ENCODE data around the gene RIMS3. TPM values are rescaled to one million over a fixed set of nuclear protein-coding genes. Genes with fewer than 3 reads are reported as not detected.
A peak's percentile ranks its signal among the peaks of the same experiment; 100 is the strongest.

Gene RIMS3
- total RNA-seq, 1 donor from 2014 or later = 4.3 TPM

DNA sequence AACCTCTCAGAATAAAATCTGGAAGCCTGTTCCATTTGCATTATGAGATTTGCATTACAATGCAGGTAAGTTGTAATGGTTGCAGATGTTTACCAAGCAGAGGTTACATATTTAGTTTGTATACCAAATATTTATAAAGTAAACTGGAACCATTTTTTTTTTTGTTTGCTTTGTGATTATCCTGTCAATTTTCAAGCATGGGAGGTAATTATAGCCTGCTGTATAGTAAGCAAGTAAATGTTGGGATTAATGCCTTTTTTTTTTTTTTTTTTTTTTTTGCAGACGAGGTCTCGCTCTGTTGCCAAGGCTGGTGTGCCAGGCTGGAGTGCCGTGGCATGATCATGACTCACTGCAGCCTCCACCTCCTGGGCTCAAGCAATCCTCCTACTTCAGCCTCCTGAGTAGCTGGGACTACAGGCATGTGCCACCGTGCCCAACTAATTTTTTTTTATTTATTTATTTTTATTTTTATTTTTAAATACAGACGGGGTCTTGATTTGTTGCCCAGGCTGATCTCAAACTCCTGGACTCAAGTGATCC is 47.0 kb upstream of the RIMS3 start:
- no peaks in the 10 kb centered on the region for H3K9me3 Mint-ChIP-seq (ENCODE audit: unreplicated experiment)

GRCh38 chr1:40711465-40712404 is 46.3 kb upstream of the RIMS3 start:
- FAIRE-seq (peak; percentile 41), DNase-seq (ENCODE audit: low read depth) (peak; percentile 85)
- Histone ChIP-seq H3K4me3 (ENCODE audit: insufficient read depth, low read depth, low read length) (peak overlapping the region; percentile 85), H3K9ac (ENCODE audit: low read length) (peak overlapping the region; percentile 84), H3K4me1 (ENCODE audit: insufficient read depth, low read length) (peaks cover 17% of the 10 kb centered on the region), H3K9me3 (ENCODE audit: insufficient read depth, low read depth, low read length) (no peaks in the 10 kb centered on the region), H3K27me3 (ENCODE audit: insufficient read depth, low read length) (no peaks in the 10 kb centered on the region), H3K4me2 (ENCODE audit: low read length) (peak overlapping the region; percentile 88), H3K27ac (ENCODE audit: low read depth, low read length) (peak overlapping the region; percentile 85), H3K36me3 (ENCODE audit: insufficient read depth, low read length) (no peaks in the 10 kb centered on the region), H4K20me1 (ENCODE audit: insufficient read depth, low read length) (peaks cover 3% of the 10 kb centered on the region), H2AFZ (ENCODE audit: low read depth, low read length) (no peak overlapping the region), H3K79me2 (ENCODE audit: insufficient read depth, low read length) (peaks cover 92% of the 10 kb centered on the region)
- Mint-ChIP-seq H3K4me1 (ENCODE audit: low read depth, unreplicated experiment) (peaks cover 32% of the 10 kb centered on the region), H3K4me3 (ENCODE audit: unreplicated experiment) (peak overlapping the region; percentile 93), H3K27ac (ENCODE audit: unreplicated experiment) (peak overlapping the region; percentile 96), H3K36me3 (ENCODE audit: low read depth, unreplicated experiment) (peaks cover 6% of the 10 kb centered on the region), H3K9me3 (ENCODE audit: unreplicated experiment) (no peaks in the 10 kb centered on the region), H3K27me3 (ENCODE audit: low read depth, unreplicated experiment) (no peaks in the 10 kb centered on the region)
- TF ChIP-seq EZH2 (IDR thresholded peaks at IDR 0.05; ENCODE audit: insufficient read depth, low read length) = no peak
- TF ChIP-seq, protein P1, sequence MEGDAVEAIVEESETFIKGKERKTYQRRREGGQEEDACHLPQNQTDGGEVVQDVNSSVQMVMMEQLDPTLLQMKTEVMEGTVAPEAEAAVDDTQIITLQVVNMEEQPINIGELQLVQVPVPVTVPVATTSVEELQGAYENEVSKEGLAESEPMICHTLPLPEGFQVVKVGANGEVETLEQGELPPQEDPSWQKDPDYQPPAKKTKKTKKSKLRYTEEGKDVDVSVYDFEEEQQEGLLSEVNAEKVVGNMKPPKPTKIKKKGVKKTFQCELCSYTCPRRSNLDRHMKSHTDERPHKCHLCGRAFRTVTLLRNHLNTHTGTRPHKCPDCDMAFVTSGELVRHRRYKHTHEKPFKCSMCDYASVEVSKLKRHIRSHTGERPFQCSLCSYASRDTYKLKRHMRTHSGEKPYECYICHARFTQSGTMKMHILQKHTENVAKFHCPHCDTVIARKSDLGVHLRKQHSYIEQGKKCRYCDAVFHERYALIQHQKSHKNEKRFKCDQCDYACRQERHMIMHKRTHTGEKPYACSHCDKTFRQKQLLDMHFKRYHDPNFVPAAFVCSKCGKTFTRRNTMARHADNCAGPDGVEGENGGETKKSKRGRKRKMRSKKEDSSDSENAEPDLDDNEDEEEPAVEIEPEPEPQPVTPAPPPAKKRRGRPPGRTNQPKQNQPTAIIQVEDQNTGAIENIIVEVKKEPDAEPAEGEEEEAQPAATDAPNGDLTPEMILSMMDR (IDR thresholded peaks at IDR 0.05; ENCODE audit: insufficient read depth, low read depth, low read length) = no peak

More for the DNA sequence above, 47.0 kb upstream of the RIMS3 start:
- Mint-ChIP-seq H3K4me1 (ENCODE audit: low read depth, unreplicated experiment) (peaks cover 32% of the 10 kb centered on the region), H3K27me3 (ENCODE audit: low read depth, unreplicated experiment) (no peaks in the 10 kb centered on the region), H3K4me3 (ENCODE audit: unreplicated experiment) (peak overlapping the region; percentile 93), H3K27ac (ENCODE audit: unreplicated experiment) (peak overlapping the region; percentile 18), H3K36me3 (ENCODE audit: low read depth, unreplicated experiment) (peaks cover 6% of the 10 kb centered on the region)
- Histone ChIP-seq H3K4me1 (ENCODE audit: insufficient read depth, low read length) (peaks cover 17% of the 10 kb centered on the region), H3K9ac (ENCODE audit: low read length) (peak overlapping the region; percentile 84), H3K27ac (ENCODE audit: low read depth, low read length) (no peak overlapping the region), H3K27me3 (ENCODE audit: insufficient read depth, low read length) (no peaks in the 10 kb centered on the region), H3K79me2 (ENCODE audit: insufficient read depth, low read length) (peaks cover 94% of the 10 kb centered on the region), H3K36me3 (ENCODE audit: insufficient read depth, low read length) (no peaks in the 10 kb centered on the region), H3K9me3 (ENCODE audit: insufficient read depth, low read depth, low read length) (no peaks in the 10 kb centered on the region), H4K20me1 (ENCODE audit: insufficient read depth, low read length) (peaks cover 3% of the 10 kb centered on the region), H3K4me3 (ENCODE audit: insufficient read depth, low read depth, low read length) (no peak overlapping the region), H3K4me2 (ENCODE audit: low read length) (peak overlapping the region; percentile 88), H2AFZ (ENCODE audit: low read depth, low read length) (no peak overlapping the region)
- FAIRE-seq = no peak
- DNase-seq (ENCODE audit: low read depth) = no peak
- TF ChIP-seq, protein P1 (IDR thresholded peaks at IDR 0.05; ENCODE audit: insufficient read depth, low read depth, low read length) = no peak
- no peak for TF ChIP-seq EZH2 (IDR thresholded peaks at IDR 0.05; ENCODE audit: insufficient read depth, low read length)
